ENCODE measurements around the gene KIF19. TPM values are rescaled to one million over a fixed set of nuclear protein-coding genes. Genes with fewer than 3 reads are reported as not detected.

The KIF19 gene
- total RNA-seq (2013; cell fraction: nucleolus; rRNA removed): not detected in 2 replicates
- total RNA-seq (2014; rRNA removed) (0.06 TPM in 1 of 2 replicates, not detected in the other), total RNA-seq (2014; rRNA removed; fragmentation: Illumina TruSeq; extraction: Trizol) (not detected in 2 replicates), total RNA-seq (2021) (not detected in 2 replicates), polyA plus RNA-seq (2011; rRNA removed) (0.07 TPM in 1 of 2 replicates, not detected in the other), polyA plus RNA-seq (2014; fragmentation: Illumina TruSeq; extraction: Trizol) (not detected in 2 replicates), polyA plus RNA-seq (2014; fragmentation: Nextera tagmentation; extraction: Ambion mirVana) (not detected), polyA plus RNA-seq (2014; rRNA removed) (0.03 TPM in 1 of 2 replicates, not detected in the other), polyA plus RNA-seq (2016; fragmentation: Nextera tagmentation; extraction: Ambion mirVana) (not detected), polyA minus RNA-seq (2011; rRNA and poly(A)+ RNA removed) (0.15 TPM in 1 of 2 replicates, not detected in the other), Bru-seq, nascent RNA (percentile 14 among the genes with signal in this experiment), BruChase-seq, experiment 1, labeled RNA remaining after a 6-hour chase (not detected), BruChase-seq, experiment 2, labeled RNA remaining after a 2-hour chase (not detected)
- polyA plus RNA-seq (2011; ENCODE audit: low read depth): not detected
- polyA plus RNA-seq (2011; cell fraction: cytosol; rRNA removed): 0.05 and 0.06 TPM in 2 replicates
- 0.15 and 0.24 TPM in 2 replicates for polyA plus RNA-seq (2011; cell fraction: nucleus; rRNA removed)
- polyA plus RNA-seq (2012): 0.04 and 0.07 TPM in 2 replicates
- polyA minus RNA-seq (2011; cell fraction: cytosol; rRNA and poly(A)+ RNA removed): not detected in 2 replicates
- polyA minus RNA-seq (2011; cell fraction: nucleus; rRNA and poly(A)+ RNA removed): 0.24 TPM in 1 of 2 replicates, not detected in the other
- long read RNA-seq, experiment 1: 0 reads
- long read RNA-seq, experiment 2: 0 reads

- CTCF ChIA-PET: no interaction called here
- Histone ChIP-seq H3K4me2 (ENCODE audit: control insufficient read depth, insufficient read depth) (peak within 1 kb of the TSS; percentile 65), H3K4me1 (ENCODE audit: control insufficient read depth, insufficient read depth, low read length) (no peaks in the 10 kb centered on the region), H2AFZ (ENCODE audit: control insufficient read depth, low read depth, low read length) (peak within 1 kb of the TSS; percentile 25; the same call in 1 of the 2 replicates), H3K27me3 (replicated peaks in 1 of 2; ENCODE audit: control insufficient read depth in 2 of 2, insufficient read depth in 2 of 2, low read length in 1 of 2) (peaks cover 4 to 8% of the 10 kb centered on the region in 2 experiments; a peak in 3 of 4 replicates), H3K27ac (ENCODE audit: control insufficient read depth, insufficient read depth) (no peak within 1 kb of the TSS), H3K4me3 (no peak within 1 kb of the TSS), H3K9me3 (replicated peaks; ENCODE audit: control insufficient read depth, insufficient read depth, low read length) (no peaks in the 10 kb centered on the region), H4K20me1 (ENCODE audit: control insufficient read depth, insufficient read depth) (no peaks in the 10 kb centered on the region), H3K36me3 (ENCODE audit: control insufficient read depth in 2 of 2, insufficient read depth in 2 of 2, low read length in 1 of 2) (no peaks in the 10 kb centered on the region), H3K9ac (ENCODE audit: control insufficient read depth, insufficient read depth, low read length) (no peak within 1 kb of the TSS), H3K79me2 (ENCODE audit: control insufficient read depth, insufficient read depth, low read length) (no peaks in the 10 kb centered on the region)
- in situ Hi-C loops (cut with MboI): no loop called here
- SMC1A ChIA-PET (ENCODE audit: uncharacterized antibody, unreplicated experiment): no interaction called here
- no TSS peak for BruUV-seq (replicated peaks)
- 11% methylated on average over 57 of the region's 73 CpGs for WGBS (ENCODE audit: insufficient coverage, insufficient replicate concordance, low lambda C conversion rate, missing lambda C conversion rate)
- DNase-seq (ENCODE audit: low read depth, low spot score) (no peak), FAIRE-seq (no peak), ATAC-seq (peak; percentile 64)
- POLR2A ChIA-PET: no interaction called here
- intact Hi-C loops (cut with micrococcal nuclease; ENCODE audit: unreplicated experiment): no loop called here
- RAD21 ChIA-PET (ENCODE audit: unreplicated experiment): no interaction called here
- TF ChIP-seq TBL1XR1 (IDR thresholded peaks at IDR 0.05; ENCODE audit: low read depth, low read length): no peak
- no peak for TF ChIP-seq JUND (IDR thresholded peaks at IDR 0.05; ENCODE audit: low read depth, low read length)
- TF ChIP-seq HDAC6 (IDR thresholded peaks at IDR 0.05; ENCODE audit: unreplicated experiment): peak; percentile 51
- TF ChIP-seq, protein P1, sequence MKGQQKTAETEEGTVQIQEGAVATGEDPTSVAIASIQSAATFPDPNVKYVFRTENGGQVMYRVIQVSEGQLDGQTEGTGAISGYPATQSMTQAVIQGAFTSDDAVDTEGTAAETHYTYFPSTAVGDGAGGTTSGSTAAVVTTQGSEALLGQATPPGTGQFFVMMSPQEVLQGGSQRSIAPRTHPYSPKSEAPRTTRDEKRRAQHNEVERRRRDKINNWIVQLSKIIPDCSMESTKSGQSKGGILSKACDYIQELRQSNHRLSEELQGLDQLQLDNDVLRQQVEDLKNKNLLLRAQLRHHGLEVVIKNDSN (IDR thresholded peaks at IDR 0.05; ENCODE audit: borderline replicate concordance, extremely low read length, insufficient read depth, low read depth, low read length): no peak
- no peak for TF ChIP-seq BCLAF1 (IDR thresholded peaks at IDR 0.05)
- 0 out of 2 replicates have a peak, but pooled peaks have one; percentile 11 for TF ChIP-seq IKZF1 (conservative IDR thresholded peaks at IDR 0.05)
- TF ChIP-seq RELB (IDR thresholded peaks at IDR 0.05; ENCODE audit: low read depth): no peak
- TF ChIP-seq SMARCA5 (IDR thresholded peaks at IDR 0.05): 0 out of 2 replicates have a peak, but pooled peaks have one; percentile 48
- TF ChIP-seq HDGF (IDR thresholded peaks at IDR 0.05): no peak
- 0 out of 2 replicates have a peak, but pooled peaks have one; percentile 63 for TF ChIP-seq TCF12 (IDR thresholded peaks at IDR 0.05; ENCODE audit: low read depth, low read length)
- TF ChIP-seq, protein P2, sequence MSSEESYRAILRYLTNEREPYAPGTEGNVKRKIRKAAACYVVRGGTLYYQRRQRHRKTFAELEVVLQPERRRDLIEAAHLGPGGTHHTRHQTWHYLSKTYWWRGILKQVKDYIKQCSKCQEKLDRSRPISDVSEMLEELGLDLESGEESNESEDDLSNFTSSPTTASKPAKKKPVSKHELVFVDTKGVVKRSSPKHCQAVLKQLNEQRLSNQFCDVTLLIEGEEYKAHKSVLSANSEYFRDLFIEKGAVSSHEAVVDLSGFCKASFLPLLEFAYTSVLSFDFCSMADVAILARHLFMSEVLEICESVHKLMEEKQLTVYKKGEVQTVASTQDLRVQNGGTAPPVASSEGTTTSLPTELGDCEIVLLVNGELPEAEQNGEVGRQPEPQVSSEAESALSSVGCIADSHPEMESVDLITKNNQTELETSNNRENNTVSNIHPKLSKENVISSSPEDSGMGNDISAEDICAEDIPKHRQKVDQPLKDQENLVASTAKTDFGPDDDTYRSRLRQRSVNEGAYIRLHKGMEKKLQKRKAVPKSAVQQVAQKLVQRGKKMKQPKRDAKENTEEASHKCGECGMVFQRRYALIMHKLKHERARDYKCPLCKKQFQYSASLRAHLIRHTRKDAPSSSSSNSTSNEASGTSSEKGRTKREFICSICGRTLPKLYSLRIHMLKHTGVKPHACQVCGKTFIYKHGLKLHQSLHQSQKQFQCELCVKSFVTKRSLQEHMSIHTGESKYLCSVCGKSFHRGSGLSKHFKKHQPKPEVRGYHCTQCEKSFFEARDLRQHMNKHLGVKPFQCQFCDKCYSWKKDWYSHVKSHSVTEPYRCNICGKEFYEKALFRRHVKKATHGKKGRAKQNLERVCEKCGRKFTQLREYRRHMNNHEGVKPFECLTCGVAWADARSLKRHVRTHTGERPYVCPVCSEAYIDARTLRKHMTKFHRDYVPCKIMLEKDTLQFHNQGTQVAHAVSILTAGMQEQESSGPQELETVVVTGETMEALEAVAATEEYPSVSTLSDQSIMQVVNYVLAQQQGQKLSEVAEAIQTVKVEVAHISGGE (CRISPR knock-in tag; IDR thresholded peaks at IDR 0.05): no peak
These were observed at the start of gene KIF19 for GRCh38 chr17:74325743-74326379. Gene KIF19 (plus strand): TSS chr17:74326226. CDS start chr17:74326350, 124 bp downstream.
